Stimulated activated CD4-positive, alpha-beta T cell treated with anti-CD3 and anti-CD28 coated beads, Interleukin-15, amount 100 ng/mL, for 48 hours (primary cell): ENCODE data around the gene SLC41A3.
"Not testable (repeated sequence)": the region's sequence is repeated elsewhere in the genome, so short reads cannot be mapped to it uniquely, and the experiment has no call there.

ENCODE experiments used
- DNase-seq, 2 donors: peaks; one replicate each; pipeline ENCODE4 v3.0.0-alpha.2; 2020; ENCODE audit warnings: low read depth in 2 of 2

SLC41A3 gene

DNA sequence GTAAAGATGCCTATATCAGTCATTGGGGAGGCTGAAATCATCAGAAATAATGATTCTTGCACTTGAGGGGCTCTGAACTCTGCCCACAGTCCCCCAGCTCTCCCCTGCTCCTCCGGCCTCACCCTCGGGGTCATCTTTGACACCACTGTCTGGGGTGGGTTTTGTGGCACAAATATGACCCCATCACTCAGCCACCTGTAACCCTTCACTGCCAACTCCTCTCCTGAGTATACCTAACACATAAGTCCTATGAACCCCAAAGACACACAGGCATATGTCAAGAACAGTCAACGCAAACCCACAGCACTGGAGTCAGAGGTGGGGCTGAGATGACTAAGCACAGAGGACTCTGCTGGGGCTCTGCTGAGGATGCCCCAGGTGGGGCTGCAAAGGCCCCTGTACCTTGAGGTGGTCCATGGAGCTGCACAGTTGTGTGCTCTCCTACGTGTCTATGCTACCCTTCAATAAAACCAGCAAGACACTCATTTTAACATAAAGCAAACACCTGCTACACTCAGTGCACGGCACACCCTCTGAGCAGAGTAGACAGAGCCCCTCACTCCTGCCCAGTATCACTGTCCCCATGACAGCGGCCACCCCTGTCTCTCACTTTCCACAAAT lies 29.9 kb downstream of the SLC41A3 start:
- DNase-seq: no peak

DNA sequence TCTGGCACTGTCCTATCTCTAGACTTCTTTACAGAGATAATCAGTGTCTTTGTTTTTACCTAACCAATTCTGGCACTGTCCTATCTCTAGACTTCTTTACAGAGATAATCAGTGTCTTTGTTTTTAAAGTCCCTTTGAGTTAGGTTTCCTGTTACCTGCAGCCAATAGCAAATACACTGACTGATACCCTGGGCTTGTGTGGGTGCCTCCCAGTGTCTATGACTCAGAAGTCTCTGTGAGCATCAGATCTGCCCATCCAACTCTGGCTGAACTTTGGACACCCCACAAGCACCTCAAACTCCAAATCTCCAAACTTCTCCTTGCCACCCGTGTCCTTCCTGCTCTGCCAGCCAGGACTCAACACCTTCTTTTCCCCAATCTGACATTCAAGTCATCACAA lies 30.4 kb downstream of the SLC41A3 start:
- DNase-seq: no peak

DNA sequence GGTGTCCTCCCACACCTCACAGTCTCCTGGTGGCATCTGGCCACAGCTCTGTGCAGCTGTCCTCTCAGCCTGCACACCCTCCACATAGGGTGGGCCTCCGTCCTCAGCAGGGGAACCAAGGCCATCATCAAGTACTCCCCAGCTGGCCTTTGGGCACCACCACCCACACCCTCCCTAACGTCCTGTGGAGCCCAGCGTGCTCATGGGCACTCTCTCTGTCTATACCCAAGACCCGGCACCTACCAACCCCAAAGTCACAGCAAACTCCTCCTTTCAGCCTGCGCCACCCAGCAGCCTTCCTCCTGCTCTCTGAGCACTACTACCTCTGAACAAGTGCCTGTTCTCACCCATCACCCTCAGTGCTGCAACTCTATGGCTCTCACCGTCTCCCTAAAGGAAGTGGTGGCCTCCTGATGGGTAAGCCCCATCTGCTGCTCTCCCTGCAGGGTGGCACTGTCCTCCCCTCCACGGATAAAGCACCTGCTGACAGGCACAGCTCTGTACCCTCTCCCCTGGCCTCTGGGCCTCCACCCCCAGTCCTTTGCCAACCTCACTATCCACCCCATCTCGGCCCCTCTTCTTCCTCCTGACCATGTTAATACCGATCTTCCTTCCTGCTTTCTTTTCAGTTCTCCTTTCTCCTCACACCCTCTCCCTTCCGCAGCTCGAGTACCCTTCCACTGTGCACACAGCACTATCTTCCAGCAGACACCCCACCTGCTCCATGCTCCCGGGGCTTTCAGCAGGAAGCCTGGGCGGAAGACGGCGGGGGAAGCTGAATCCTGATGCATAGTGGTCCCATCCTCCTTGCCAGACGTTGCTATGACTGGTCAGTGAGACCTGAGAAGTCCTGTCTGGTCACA lies 31.5 kb downstream of the SLC41A3 start:
- DNase-seq: no peak

DNA sequence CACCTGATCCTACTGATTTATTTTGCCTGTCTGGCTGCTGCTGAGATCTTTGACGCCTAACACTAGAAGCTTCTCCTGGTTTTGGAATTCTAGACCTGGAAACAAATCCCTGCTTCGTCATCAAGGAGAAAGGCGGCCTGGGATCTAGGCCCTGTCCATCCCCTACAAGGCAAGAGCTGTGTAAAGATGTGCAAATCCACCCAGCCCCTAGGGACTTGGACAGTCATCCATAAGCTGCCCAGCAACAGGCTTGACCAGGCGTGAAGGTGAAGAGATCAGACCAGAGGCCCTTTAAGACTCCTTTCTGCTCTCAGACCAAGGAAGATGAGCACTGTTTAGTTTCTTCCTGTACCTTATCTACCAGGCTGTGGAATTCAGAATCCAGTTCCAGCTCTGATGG lies 32.2 kb downstream of the SLC41A3 start:
- DNase-seq: no peak

DNA sequence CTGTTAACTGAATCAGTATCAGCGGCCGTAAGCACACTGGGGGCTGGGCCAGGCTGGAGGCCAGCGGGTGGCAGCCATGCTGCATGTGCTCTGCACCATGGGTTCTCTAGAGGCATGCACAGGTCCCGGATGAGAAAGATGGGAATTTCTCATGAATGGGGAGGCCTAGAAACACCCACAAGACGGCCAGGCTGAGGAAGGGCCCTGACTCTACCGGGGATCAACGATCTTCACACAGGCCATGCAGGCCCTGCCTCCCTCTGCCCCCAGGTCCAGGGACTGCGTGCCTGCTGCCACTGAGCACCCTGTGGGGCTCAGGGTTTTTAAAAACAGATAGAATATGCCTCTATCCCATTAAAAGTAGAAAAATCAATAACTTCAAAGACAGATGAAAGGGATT lies 32.7 kb downstream of the SLC41A3 start:
- no peak for DNase-seq

DNA sequence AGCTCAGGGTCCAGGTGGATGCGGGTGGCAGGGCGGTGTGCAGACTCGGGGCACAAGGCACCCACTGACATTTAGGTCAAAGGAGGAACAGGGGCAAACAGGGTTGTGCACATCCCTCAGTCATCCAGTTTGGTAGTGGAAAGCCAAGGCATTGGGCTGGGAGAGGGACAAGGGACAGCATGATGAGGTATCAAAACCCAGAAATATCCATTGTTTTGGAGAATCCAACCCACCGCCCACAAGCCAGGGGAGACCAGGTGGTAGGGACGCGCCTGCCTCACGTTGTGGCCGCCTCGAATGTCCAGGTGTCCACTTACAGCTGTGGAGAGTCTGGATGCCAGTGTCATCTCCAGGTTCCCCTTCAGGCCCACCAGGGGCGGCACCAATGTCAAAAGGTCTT lies 33.3 kb downstream of the SLC41A3 start:
- DNase-seq: no peak

DNA sequence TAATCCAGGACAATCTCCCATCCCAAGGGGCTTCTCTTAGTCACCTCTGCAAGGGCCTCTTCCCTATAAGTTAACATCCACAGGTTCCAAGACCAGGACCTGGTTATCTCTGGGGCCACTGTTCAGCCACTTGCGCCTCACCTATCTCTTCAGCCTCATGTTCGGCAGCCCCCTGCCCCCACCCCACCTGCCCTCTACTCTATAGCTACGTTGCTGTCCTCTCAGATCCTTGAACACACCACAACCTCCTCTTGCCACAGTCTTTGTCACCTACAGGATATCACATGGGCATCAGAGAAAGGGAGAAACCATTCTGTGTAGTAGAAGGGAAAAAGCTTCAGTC lies 33.9 kb downstream of the SLC41A3 start:
- no peak for DNase-seq

DNA sequence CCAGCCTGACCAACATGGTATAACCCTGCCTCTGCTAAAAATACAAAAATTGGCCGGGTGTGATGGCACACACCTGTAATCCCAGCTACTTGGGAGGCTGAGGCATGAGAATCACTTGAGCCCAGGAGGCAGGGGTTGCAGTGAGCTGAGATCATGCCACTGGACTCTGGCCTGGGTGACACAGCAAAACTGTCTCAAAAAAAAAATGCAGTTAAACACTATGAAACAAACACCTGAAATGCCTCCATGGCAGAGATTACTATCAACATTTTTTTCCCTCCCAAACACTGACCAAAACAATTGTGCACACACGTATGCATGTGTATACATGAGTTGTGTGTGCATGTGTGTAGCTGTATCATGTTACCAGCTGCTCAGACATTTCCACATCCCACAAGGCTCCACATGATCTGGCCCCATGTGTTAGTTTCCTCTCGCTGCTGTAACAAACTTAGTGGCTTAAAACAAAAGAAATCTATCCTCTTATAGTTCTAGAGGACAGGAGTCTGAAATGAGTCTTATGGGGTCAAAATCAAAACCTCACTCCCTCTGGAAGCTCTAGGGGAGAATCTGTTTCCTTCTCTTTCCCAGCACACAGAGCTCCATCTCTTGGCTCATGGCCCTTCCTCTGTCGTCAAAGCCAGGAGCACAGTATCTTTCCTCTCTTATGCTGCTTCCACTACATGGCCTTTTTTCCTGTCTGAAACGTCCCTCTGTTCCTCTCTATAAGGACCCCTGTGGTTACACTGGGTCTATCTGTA lies 34.5 kb downstream of the SLC41A3 start:
- DNase-seq: no peak

DNA sequence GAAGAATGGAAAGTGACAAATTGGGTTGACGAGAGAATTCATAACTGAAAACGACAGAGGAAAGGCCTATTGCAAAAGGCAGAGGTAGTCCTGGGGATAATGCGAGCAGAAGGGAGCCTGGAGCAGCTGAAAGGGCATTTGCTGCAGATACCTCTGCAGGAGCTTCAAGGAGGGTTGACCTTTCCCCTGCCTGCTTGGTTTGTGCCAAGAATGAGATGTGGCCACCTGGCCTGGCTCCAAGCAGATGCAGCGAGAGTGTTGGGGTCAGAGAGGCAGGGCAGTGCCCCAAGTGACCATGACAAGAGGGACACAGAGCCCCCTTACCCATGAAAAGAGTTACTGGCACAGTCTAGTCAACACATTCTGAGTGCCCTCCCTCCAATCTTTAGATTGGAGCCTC lies 43.5 kb downstream of the SLC41A3 start:
- DNase-seq: no peak

DNA sequence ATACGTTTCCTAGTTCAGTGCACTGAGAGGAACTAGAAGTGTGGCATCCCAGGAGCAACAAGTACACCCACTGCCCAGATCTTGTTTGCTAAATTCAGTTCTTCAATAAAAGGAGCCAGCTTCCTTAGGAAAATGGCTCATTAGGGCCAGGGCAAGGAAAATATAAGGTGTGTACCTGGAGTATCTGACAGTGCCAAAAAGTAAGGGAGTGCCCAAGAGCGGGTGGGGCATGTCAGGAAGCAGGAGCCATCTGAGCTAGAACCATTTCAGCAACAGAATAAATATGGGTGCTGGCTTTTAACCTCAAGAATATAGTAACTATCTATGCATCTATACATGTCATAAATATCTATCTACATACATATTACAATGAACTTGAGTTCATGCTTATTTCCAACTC lies 44.1 kb downstream of the SLC41A3 start:
- no peak for DNase-seq

DNA sequence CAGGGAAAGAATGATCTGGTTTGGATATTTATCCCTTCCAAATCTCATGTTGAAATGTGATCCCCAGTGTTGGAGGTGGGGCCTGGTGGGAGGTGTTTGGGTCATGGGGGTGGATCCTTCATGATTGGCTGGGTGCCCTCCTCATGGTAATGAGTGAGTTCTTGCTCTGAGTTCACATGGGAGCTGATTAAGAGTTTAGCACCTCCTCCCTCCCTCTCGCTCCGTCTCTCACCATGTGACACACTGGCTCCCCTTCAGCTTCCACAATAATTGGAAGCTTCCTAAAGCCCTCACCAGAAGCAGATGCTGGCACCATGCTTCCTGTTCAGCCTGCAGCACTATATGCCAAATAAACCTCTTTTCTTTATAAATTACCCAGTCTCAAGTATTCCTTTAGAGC lies 45.1 kb downstream of the SLC41A3 start:
- not testable (repeated sequence) for DNase-seq

DNA sequence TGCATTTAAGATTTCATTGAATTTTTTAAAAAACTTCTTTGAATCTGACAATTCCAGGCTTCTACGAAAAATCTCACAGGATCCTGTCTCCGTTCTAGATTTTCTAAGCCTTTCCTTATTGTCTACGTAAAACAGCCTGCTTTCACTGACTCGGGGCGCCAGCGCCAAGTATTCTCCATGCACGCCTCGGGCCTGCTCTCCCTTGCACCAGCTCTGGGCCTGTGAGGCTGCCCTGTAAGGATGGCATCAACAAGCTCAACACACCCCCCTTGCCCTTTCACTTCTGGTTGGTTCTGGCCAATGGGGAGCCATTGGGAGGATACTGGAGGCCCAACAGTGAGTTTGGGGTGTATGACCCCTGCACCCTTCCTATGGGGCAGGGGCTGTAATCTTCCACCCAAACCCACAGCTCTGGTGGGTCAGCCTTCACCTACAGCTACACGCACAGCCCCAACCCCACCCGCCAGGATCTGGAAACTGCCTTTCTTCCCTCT lies 47.8 kb downstream of the SLC41A3 start:
- no peak for DNase-seq

DNA sequence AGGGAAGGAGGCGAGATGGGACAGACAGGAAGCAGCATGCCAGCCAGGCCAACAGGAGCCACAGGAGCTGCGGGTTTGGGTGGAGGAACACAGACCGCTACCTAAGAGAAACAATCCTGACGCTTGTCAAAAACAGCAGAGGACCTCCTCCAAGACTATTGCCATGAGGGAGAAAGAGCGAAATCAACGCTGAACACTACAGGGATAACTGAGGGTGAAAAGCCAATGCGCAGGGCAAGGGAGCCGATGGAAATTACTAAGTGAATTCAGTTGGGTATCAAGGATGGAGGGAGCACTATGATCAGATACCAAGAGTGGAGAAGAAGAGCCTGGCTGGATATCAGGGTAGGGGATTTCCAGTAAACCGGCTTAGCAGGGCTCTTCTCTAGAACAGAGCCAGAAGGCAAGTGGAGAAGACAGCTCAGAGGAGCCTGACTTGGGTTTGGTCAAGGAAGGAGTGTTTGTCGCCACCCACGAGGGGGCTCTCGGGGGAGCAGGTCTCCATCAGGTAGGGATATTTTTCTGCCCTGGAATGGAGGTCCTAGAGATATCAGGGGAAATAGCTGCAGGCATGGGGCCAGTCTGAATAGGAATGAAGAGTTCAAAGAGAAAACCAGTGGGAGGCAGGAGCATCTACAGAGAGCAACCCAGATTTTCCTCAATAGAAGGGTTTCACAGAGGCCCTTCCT lies 48.4 kb downstream of the SLC41A3 start:
- DNase-seq: no peak

DNA sequence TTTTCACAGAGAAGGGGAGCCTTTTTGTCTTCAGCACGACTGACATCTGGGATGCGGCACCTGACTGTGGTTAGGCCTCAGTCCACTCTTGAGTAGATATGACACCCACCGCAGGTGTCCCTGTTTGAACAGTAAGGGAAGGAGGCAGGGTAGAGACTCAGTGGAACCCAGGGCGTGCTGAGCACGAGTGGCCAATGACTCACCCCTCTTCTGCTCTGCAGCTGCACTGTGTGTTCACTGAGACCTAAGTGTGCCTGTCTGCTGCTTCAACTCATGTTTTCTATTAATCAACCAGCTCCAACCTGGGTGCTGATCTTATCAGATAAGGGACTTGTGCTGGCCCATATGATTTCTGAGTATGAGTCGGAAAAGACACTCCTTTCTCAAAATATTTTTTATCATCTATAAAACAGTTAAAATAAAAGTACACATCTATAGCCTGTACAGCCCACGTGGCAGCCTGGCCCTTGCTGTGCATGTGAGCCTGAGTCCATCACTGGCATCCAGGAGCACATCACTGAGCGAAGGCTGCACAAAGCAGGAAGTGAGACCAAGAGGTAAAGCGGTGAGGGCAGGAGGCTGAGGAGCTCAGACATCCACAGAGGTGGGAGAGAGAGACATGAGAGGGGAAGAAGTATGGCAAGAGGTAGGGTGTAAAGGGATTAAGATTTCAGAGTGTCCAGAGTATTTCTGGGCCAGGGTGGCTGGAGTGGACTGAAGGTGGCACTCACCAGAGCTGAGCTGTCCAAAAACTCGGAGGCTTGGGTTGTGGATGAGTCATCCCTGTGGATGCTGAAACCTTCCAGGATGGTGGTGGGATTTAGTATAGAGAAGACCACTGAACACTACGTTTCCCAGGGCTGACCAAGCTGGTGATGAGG lies 49.2 kb downstream of the SLC41A3 start:
- DNase-seq: no peak

DNA sequence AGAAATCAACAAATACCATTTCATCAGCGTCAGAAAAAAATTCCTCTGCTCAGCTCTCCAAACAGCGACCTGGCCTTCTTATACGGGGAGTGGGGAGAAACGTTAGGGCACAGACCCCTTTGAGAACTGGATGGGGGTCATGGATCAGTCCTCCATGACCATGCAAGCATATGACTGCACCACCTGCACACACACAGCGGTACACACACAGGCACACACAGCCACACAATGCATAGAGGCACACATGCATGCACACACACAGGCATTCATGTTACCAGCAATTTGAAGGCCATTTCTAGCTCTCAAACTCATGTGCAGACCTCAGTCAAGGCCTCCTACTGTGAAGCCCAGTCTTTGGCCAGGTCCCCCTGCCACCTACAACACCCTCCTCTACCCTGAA lies 50.2 kb downstream of the SLC41A3 start:
- DNase-seq: no peak

DNA sequence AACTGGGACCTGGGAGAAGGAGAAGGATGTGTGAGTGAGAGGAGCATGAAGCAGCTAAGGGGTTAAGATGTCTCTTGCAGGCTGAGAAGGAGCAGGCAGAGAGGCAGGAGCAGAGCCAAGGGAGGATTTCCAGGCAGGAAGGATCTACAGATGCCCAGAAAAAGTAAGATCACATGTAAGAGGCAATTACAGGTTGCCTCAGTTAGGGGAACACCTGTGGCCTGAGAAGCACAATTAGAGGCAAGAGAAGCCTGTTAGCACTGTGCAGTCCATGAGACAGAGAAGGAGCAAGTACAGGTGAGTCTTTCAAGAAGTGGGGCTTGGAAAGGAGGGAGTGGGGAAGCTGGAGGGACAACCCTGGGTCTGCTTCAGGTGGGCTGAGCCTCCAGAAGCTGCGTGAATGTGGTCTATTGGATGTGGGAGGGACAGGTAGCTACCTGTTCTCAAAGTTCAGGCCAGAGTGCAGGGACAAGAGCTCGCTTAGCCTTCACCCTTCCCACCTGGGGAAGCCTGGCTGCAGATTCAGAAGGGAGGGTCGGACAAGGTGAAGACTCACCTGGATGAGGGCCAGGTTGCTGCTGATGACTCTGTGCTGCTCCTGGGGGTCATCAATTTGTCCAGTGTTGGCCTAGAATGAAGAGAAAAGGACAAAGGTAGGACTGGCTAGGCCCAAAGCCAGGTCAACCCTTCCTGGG lies 50.7 kb downstream of the SLC41A3 start:
- no peak for DNase-seq

DNA sequence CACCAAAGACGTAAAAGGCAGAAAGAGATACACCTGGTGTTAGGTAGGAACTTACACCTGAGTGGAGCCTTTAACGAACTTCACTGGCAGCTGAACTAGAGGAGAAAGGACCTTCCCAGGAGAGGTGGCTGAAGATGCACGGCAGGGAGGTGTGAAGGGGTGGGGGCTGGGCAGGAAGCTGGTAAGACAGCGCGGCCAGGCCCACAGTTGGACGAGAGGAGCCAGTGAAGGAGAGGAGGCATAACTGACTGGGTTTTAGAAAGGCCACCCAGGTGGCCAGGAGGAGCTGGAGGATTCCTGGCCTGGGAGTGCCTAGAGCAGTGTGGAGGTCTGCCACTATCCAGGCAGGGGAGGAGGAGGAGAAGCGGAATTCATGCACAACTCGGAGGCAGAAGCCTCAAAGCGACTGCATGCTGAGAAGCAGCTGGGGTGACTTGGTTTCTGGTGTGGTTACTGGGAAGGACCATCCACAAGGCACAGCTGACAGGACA lies 51.9 kb downstream of the SLC41A3 start:
- no peak for DNase-seq

DNA sequence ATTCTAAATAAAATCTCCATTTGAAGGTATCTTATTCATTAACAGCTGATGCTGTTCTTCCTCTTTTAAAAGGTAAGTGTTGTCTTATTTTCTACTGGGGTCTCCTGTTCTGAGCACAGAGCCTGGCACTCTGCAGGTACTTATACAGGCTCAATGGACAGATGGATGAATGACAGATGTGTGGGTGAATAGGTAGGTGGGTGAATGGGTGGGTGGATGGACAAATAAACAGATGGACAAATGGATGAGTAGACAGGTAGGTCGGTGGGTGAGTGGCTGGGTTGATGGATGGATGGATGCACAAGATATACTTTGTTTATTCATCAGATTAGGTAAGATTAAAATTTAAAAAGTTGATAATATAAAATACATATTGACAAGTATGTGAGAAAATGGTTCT lies 53.5 kb downstream of the SLC41A3 start:
- no peak for DNase-seq

DNA sequence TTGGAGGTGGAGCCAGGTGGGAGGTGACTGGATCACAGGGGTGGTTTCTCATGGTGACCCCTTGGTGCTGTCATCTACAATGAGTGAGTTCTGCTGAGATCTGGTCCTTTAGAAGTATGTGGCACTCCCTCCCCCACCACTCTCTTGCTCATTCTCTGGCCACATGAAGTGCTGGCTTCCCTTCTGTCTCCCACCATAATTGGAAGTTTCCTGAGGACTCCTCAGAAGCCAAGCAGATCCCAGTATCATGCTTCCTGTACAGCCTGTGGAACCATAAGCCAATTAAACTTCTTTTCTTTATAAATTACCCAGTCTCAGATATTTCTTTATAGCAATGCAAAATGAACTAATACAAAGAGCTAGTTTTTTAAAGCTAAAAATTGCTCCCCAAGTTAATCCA lies 54.7 kb downstream of the SLC41A3 start:
- DNase-seq: no peak

DNA sequence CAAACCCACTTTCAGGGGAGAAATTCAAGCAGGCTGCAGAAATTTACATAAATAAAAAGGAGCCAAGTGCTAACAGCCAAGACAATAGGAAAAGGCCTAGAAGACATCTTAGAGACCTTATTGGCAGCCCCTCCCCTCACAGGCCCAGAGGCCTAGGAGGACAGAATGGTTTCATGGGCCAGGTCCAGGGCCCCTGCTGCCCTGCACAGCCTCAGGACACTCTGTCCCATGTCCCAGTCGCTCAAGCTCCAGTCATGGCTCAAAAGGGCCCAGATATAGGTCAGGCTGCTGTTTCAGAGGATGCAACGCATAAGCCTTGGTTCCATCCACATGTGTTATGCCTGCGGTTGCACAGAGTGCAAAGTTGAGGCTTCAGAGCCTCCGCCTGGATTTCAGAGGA lies 55.8 kb downstream of the SLC41A3 start:
- DNase-seq: no peak
